Measurements from ENCODE around the gene SKIDA1.

DNA sequence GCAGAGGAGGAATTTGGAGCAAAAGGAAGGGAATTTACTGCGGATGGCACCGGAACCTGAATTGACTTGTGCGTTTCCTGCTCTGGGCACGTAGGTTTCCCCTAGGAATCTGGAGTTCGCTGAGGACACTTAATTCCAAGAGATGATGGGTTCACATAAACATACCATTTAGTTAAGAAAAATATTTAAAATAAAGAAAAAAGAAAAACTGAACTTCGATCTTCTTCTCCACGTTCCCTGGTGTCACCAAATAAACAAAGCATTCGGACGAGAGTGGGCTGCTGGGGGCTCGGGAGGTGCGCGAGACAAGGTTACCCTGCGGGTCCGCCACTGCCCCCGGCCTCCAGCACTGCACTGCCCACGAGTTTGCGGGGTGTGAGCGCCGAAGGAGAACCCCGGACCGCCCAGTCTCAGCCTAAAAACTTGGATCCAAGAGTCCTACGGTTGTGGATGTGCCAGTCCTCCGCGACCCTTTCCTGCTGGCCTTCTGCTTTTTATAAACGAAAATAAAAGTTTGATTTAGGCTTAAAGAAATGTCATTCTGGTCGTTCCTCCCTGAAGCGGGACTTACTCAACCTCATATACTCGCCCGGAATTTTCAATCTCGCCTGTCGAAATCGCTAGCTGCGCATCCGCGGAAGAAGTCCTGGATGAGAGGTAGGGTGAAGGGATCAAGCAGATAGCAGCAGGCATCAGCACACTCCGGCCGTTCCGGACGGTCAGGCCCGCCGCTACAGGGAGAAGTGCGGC, 30.3 kb downstream of the SKIDA1 start:
- TF ChIP-seq, protein P1, sequence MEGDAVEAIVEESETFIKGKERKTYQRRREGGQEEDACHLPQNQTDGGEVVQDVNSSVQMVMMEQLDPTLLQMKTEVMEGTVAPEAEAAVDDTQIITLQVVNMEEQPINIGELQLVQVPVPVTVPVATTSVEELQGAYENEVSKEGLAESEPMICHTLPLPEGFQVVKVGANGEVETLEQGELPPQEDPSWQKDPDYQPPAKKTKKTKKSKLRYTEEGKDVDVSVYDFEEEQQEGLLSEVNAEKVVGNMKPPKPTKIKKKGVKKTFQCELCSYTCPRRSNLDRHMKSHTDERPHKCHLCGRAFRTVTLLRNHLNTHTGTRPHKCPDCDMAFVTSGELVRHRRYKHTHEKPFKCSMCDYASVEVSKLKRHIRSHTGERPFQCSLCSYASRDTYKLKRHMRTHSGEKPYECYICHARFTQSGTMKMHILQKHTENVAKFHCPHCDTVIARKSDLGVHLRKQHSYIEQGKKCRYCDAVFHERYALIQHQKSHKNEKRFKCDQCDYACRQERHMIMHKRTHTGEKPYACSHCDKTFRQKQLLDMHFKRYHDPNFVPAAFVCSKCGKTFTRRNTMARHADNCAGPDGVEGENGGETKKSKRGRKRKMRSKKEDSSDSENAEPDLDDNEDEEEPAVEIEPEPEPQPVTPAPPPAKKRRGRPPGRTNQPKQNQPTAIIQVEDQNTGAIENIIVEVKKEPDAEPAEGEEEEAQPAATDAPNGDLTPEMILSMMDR (IDR thresholded peaks at IDR 0.05; ENCODE audit: low read depth, low read length, poor library complexity, severe bottlenecking): no peak
- TF ChIP-seq EZH2phosphoT487 (IDR thresholded peaks at IDR 0.05; ENCODE audit: borderline replicate concordance, low read length): peak; percentile 99; the same call in 1 of the 2 replicates
